HUDEP-2 (cell line): Measurements from ENCODE around the gene ERAL1.
A peak's percentile ranks its signal among the peaks of the same experiment; 100 is the strongest.

Experiments used
- DNase-seq, 76 experiments: peaks; one replicate each; lab custom pipeline; 2025; ENCODE audit not compliant: unreplicated experiment in 76 of 76; lab: John Stamatoyannopoulos, UW

ERAL1 gene

DNA sequence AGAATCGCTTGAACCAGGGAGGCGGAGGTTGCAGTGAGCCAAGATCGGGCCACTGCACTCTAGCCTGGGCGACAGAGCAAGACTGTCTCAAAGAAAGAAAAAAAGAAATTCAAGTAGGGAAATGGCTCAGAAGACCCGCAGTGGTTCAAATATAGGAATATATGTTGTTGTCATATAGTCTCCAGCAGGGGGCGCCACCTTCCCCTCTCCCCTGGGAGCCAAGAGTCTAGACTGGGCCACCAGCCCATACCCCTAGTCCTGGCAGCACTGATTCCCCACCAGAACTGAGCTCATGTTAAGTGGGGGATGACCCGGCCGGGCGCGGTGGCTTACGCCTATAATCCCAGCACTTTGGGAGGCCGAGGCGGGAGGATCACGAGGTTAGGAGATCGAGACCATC, 6.1 kb upstream of the ERAL1 start:
- peak in 38 of 76 experiments; percentile 1 to 59 (median 34) for DNase-seq

DNA sequence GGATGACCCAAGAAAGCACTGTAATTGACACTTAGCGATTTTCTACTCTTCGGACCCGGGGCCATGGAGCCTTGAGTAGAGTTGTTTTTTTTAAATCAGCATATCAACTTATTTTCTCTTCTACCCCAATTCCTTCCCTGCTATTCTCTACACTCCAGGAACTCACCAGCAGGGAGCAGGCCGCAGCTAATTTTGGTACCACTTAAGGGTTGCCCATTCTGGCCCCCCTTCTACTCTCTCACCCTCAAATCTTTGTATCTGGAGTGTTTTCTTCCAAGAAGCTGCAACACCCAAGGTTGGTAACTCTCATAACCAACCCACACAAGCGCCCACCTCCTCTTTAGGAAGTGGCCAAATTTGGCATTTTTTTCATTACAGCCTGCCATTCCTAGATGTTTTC, 5.5 kb upstream of the ERAL1 start:
- peak in 32 of 76 experiments; percentile 10 to 56 (median 25) for DNase-seq

DNA sequence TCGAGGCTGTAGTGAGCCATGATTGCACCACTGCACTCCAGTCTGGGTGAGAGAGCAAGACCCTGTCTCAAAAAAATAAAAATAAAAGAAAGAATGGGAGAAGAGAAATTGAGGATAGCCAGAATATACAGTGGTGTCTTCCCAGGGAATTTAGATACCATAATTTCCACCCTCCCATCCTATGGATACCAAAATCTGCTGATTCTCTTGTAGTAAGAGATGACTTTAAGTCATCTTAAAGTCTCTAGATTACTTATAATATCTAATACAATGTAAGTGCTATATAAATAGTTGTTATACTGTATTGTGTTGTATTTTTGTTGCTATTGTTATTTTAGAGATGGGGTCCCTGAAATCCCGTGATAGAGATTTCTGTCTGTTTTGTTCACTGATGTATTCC, 1.5 kb upstream of the ERAL1 start:
- DNase-seq: no peak

DNA sequence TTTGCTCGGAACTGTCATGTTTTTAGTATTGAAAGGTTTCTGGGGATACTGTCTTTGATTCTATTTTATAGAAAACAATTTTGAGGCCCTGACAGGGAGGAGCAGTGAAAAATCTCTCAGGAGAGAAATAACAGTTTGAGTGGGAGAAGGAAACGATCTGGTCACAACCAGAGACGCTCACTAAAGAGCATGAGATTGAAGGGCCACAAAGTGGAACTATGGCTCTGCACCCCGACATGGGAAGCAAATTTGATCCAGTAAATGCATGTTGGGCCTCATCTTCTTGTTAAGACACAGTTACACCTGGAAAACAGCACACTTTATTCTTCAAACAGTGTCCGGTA, 492 bp downstream of the ERAL1 start:
- DNase-seq: no peak

DNA sequence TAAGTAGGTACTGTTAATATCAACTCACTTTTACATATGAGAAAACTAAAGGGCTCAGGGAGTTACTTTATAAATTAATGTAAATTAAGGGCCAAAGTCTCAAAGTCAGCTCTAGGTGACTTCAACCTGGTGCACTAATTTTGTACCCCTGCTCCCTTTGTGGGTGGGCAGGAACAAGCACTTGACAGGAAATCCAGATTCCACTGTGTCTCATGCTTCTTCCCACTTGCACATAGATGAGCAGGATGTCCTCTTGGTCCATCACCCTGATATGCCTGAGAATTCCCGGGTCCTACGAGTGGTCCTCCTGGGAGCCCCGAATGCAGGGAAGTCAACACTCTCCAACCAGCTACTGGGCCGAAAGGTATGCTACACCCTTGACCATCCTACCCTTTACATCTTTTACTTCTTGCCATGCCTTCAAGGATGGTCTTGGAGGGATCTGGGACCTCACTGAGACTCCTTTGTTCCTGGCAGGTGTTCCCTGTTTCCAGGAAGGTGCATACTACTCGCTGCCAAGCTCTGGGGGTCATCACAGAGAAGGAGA, 1.3 kb downstream of the ERAL1 start:
- DNase-seq: peak in 4 of 76 experiments; percentile 11 to 41 (median 22)

DNA sequence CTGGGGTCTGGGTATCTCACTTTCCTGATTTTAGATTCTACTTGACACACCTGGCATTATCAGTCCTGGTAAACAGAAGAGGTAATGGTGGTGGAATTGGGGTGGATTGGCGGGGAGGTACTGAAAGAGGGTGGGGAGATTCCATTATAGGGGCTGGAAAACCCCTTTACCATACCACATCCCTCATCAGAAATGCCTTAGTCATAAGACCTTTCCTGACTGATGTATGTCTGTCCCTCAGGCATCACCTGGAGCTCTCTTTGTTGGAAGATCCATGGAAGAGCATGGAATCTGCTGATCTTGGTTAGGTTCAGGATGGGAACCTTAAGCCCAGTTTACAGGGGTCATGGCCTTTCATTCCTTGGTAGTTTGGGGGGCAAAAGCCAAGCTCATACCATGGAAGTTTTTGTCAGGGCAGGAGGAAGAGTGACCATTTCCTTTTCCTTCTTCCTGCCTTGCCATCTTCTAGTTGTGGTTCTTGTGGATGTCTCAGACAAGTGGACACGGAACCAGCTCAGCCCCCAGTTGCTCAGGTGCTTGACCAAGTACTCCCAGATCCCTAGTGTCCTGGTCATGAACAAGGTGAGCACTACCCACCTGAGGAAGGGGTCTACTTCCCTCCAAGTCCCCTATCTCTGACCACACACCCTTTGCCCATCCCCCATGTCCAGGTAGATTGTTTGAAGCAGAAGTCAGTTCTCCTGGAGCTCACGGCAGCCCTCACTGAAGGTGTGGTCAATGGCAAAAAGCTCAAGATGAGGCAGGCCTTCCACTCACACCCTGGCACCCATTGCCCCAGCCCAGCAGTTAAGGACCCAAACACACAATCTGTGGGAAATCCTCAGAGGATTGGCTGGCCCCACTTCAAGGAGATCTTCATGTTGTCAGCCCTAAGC, 3.3 kb downstream of the ERAL1 start:
- DNase-seq: peak in 44 of 76 experiments; percentile 17 to 79 (median 54)

DNA sequence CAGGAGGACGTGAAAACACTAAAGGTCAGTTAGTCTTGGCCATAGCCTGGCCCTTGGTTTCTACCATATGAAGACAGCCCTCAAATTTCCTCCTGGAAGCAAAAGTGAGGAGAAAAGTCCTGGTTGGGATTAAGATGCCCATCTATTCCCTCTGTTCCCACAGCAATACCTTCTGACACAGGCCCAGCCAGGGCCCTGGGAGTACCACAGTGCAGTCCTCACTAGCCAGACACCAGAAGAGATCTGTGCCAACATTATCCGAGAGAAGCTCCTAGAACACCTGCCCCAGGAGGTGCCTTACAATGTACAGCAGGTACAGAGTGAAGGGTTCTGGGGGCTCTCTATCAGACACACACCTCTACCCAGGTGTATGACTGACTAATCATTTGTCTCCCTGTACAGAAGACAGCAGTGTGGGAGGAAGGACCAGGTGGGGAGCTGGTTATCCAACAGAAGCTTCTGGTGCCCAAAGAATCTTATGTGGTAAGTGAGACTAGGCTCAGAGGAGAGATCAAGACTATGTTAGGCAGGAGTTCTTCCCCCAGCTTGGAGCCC, 4.1 kb downstream of the ERAL1 start:
- peak in 44 of 76 experiments; percentile 12 to 83 (median 56) for DNase-seq

DNA sequence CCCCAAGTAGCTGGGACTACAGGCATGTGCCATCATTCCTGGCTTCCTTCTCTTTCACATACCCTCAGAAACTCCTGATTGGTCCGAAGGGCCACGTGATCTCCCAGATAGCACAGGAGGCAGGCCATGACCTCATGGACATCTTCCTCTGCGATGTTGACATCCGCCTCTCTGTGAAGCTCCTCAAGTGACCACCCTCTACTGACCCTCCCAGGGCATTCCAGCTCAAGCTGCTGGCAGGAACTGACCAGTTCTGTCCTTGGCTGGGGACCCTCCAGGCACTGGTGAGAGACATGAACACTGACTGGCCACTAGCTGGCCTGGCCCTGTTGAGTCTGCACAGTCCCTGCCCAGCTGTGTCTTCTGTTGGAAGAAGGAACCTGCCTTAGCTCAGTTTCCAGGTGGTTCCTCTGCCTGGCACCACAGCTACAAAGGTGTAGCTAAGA, 5.6 kb downstream of the ERAL1 start:
- peak in 57 of 76 experiments; percentile 12 to 85 (median 52) for DNase-seq

DNA sequence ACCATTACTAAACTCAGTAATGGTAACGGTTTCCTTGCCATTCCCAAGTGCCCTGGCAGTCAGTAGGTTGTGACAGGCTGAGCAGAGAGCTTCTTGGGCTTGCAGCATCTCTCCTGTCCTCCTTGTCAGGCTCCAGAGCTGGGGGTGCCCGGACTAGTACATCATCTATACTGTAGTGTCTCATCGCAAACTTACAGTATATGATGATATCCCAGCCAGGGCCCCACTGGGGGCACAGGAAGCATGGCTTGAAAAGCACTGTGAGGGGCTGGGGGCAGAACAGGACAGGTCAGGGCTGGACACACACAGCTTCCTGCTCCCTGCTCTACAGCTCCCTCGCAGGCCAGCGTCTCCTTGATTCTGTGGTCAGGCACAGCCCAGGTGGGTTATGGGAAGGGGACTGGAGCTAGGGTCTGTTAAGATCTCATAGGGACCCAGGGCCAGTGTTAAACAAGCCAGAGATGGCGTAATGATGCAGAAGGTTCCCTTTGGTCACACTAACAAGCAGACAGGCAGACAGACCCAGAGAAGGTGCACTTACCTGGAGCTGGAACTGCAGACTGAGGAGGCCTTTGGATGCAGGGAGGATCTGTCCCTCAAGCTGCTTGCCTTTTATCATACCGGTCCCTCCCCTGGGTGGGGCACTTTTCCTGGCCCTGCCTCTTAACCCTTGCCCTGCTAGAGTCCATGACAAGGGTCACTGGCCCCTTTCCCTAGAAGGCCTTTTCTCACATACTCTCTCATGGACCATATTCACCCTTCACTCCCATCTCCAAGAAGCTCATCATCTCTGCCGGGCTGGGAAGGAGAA, 6.8 kb downstream of the ERAL1 start:
- DNase-seq: peak in 72 of 76 experiments; percentile 35 to 90 (median 72)

DNA sequence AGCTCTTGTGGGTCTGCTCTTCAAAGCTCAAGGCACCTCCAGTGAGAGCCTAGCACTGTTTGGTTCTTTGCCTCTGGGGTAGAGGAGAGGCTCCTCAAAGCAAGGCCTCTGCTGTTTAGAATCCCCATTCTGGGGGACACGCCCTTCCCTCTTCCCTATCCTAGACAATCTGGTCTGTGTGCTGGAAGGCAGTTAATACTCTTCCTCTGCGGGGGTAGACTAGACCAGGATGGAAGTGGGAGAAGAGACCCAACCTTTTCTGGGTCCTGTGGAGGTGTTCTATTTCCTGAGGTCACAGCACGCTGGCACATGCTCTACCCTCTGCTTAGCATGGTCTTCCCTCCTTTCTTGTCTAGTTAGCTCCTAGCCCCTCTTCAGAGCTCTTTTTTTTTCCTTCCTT, 7.7 kb downstream of the ERAL1 start:
- peak in 11 of 76 experiments; percentile 13 to 46 (median 26) for DNase-seq

DNA sequence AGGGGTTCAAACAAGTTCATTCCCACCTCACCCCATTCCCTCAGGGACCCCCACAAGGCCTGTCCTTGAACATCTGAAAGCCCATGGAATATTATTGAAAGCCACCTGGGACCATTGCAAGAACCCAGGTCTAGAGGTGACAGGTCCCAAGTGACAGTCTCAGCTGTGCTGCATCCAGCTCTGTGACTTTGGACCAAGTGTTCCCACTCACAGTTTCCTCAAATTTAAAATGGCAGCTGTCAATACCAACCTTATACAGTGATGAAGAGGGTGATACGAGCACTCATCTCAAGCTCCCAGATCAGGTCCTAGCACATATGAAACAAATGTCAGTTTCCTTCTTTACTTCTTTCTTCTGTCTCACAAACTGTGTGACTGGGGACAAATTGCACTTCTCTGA, 9.1 kb downstream of the ERAL1 start:
- no peak for DNase-seq

DNA sequence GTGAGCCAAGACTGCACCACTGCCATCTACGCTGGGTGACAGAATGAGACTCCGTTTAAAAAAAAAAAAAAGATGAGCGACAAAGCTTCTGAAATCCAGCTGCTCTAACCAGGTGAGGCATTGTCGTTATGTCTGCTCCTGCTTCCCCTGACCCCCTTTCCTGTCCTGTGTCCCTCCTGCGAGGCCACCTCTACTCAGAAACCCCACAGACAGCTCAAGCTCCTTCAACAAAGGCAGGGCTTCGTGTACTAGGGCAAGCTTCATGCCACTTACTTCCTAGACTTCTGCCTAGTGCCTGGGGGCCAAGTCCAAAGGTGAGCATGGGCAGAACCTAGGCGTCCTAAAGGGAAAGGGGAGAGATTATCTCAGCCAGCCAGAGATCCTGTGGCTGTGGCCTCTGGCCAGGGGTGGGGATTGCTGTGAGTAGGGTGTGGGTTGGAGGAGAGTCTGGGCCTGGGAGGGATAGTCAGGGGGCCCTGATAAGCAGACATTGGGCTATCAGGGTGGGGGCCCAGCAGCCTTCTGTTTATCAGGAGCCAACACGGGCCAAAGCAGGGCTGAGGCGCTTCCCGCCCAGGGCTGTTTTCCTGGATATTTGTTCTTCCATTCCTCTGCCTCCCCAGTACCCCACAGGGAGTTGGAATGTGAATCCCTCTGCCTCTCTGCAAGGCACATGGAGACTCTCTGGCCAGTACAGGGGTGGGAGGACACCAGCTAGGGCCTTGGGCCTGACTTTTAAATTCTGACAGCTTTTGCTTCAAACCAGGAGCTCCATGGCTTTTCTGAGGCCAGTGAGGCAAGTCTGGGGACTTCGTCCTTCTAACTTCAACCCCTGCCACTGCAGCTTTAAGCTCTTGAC, 10.4 kb downstream of the ERAL1 start:
- DNase-seq: peak in 75 of 76 experiments; percentile 77 to 99 (median 96)

DNA sequence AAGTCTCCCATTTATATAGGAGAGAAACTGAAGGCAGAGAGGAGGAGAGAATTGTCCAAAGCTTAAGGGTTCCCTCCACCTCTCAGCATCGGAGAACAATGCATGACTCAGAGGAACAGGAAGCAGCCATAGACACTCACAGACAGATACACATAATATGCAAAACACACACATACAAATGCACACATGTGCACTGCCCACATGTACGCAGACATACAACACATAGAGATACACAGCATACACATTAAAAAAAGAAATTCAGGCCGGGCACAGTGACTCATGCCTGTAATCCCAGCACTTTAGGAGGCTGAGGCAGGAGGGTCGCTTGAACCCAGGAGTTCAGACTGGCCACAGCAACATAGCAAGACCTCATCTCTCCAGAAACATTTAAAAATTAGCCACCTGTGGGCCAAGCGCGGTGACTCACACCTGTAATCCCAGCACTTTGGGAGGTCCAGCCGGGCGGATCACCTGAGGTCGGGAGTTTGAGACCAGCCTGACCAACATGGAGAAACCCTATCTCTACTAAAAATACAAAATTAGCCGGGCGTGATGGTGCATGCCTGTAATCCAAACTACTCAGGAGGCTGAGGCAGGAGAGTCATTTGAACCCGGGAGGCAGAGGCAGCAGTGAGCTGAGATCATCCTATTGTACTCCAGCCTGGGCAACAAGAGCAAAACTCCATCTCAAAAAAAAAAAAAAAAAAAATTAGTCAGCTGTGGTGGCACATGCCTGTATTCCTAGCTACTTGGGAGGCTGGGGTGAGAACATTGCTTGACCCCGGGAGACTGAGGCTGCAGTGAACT, 11.3 kb downstream of the ERAL1 start:
- peak in 28 of 76 experiments; percentile 18 to 79 (median 54) for DNase-seq

DNA sequence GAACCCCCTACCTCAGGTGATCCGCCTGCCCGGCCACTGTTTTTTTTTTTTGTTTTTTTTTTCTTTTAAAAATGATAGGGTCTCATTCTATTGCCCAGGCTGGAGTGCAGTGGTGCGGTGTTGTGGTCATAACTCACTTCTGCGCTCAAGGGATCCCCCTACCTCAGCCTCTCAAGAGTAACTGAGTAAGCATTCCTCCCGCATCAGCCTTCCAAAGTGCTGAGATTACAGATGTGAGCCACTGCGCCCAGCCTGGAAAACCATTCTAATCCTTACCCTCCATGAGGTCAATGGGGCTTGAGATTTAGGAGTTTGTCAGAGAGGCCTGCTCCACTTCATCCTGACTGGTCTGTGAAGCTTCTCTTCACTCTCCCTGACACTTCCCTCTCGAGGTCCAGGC, 12.5 kb downstream of the ERAL1 start:
- no peak for DNase-seq

DNA sequence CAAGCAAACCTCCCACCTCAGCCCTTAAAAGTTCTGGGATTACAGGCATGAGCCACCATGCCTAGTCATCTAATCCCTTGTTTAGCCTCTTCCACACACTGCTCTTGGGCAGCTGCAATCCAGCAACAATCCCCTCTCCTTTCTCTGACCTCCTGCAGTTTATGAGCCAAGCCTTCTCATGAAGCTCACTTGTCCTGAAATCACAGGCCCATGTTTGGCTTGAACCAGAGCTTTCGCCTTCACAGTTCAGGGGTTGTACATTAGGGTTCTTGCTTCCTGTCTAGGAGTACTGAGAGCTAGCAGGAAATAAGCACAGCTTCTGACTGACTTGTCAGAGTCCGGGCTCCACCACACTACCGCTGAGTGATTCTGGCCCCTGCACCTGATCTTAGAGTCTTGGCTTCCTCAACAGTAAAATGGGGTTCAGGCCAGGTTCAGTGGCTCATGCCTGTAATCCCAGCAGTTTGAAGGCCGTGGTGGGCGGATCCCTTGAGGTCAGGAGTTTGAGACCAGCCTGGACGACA, 16.3 kb downstream of the ERAL1 start:
- DNase-seq: peak in 1 of 76 experiments; percentile 19

DNA sequence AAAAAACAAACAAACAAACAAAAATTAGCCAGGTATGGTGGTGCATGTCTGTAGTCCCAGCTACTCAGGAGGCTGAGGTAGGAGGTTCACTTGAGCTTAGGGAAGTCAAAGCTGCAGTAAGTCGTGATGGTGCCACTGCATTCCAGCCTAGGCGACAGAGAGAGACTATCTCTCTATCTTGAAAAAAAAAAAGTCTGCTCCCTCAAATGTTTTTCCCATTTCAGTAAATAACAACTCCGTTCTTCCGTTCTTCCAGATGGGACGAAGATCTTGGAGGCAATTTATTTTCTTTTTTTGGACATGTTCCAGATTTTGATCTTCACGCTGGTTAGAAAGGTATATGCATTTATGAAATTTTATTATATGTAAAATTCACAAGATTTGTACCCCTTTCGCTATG, 19.0 kb downstream of the ERAL1 start:
- DNase-seq: no peak

DNA sequence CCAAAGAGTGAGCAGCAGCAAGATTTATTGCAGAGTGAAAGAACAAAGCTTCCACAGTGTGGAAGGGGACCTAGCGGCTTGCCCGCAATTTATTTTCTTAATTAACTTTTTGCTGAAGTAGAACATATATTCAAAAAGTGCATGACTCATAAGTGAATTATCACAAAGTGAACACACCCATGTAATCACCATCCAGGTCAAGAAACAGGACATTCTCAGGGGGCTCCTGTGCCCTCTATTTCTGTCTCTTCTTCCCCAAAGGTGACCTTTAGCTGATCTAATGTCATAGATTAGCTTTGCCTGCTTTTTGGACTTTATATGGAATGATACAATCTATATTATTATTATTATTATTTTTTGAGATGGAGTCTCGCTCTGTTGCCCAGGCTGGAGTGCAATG, 19.9 kb downstream of the ERAL1 start:
- DNase-seq: peak in 2 of 76 experiments; percentile 13 to 18

DNA sequence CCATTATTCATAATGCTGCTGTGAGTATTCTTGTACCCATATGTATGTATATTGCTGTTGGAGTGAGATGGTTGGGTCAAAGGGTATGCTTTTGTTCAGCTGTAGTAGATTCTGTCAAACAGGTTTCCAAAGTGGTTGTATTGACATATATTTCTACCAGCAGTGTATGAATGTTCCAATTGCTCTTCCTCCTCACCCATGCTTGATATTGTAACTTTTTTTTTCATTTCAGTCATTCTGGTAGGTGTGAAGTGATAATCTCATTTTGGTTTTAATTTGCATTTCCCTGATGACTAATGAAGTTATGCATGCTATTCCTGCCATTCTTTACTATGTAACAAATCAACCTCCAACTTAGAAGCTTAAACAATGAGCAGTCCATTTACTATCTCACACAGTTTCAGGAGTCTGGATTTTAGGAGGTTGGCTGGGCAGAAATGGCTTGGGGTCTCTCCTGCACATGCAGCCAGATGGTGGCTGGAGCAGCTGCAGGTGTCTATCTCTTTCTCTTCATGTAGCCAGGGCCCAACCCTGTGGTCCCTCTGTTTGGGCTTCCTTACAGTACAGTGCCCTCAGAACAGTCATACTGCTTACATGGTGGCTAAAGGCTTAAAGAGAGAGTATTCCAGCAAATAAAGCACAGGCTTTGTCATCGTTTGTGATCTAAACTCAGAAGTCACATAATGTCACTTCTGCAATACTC, 21.2 kb downstream of the ERAL1 start:
- peak in 4 of 76 experiments; percentile 10 to 22 (median 18) for DNase-seq
